ENCODE results near the gene RPL23. TPM values are rescaled to one million over a fixed set of nuclear protein-coding genes. Genes with fewer than 3 reads are reported as not detected.

The RPL23 gene
- total RNA-seq, 4 donors from 2014 or later, result 1,475 to 2,290 (median 1,639) TPM

DNA sequence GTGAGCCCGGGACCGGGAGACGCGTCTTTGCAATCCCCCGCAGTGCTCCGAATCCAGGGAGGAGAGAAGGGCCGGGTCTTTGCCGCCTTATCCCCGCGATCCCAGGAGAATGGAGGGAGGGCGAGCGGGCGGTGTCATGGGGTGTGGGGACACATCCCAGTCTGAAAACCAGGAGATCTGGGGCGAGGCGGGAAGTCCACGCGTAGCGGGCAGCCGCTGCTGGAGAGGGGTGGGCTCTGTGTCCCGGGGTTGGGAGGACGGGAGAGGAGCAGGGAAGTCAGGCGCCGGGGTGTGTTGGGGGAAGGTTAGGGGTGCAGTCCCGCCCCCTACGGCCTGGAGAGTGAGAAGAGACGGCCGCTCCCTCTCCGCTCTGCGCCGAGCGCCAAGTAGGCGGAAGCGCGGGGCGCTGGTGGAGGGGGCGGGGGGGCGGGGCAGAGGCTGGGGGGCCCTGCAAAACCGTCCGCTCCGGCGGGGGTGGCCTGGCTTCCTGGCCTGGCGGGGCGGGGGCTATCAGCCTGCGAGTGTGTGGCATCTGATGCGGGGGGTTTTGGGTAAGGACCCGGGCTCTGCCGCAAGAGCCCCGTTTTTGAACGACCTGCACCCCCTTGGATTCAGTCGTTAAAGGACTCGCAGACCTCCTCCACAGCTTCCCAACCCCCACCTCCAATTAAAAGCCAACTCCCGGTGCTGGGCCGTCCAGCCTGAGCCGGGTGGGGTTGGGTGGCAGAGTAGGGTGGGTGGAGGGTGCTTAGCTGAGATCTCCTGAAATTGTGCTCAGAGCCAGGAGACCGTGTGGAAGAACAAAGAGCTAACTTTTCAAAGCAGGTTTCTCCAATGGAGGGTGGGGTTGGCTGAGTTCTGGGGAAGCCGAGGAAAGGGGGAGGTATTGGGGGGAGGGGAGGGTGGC, 17.0 kb upstream of the RPL23 start:
- intact Hi-C loops (cut with DNase I; ENCODE audit: low total_unique reads), result no loop called here
- DNase-seq (ENCODE audit: low spot score in 2 of 2), result peak; percentile 77 to 95
- TF ChIP-seq POLR2A (IDR thresholded peaks at IDR 0.05), result no peak
- TF ChIP-seq CTCF (IDR thresholded peaks at IDR 0.05), result no peak
- H3K4me3 ChIP-seq (ENCODE audit: low read depth, poor library complexity, severe bottlenecking), result peak overlapping the region; percentile 99
- 0 to 1% methylated on average over 26 to 44 of the region's 56 CpGs for WGBS, 2 donors

DNA sequence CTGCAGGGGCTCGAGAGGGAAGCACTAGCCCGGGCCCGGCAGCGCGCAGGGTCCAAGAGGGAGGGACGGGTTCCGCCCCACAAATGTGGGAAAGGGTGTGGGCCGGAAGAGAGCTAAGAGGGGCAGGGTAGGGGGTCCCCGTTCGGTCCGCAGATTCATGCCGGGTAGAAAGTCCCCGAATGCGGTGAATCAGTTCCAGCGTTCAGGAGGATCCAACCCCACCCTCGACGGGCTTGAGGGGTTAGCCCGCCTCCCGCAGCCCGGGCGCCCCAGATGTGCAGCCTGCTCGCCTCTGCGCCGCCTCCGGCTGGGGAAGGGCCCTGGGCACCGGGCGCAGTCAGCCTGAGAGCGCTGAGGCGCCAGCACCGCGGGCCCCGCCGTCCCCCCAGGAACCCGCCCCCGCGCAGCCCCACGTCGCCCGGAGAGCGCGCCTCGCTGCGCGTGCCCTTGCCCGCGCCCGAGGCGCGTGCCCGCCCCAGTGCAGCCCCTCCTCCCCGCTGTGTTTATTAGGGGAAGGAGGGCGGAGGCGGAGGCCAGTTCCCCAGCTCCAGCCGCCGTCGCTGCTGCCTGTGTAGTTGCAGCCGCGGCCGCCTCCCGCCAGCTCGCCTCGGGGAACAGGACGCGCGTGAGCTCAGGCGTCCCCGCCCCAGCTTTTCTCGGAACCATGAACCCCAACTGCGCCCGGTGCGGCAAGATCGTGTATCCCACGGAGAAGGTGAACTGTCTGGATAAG, 16.2 kb upstream of the RPL23 start, which contains the start of gene LASP1:
Gene LASP1, plus strand, starts transcription at position 533 of the 733 bp plus-strand sequence. Its CDS starts 132 bp downstream, at position 665.
- TF ChIP-seq CTCF (IDR thresholded peaks at IDR 0.05), result no peak
- TF ChIP-seq POLR2A (IDR thresholded peaks at IDR 0.05), result peak in 1 of 2 donors; percentile 92
- intact Hi-C loops (cut with DNase I; ENCODE audit: low total_unique reads), result no loop called here
- DNase-seq (ENCODE audit: low spot score in 2 of 2), result peak; percentile 82 to 97
- WGBS, 2 donors, result 0% methylated on average over 38 to 51 of the region's 73 CpGs
- peak within 1 kb of the TSS; percentile 99 for H3K4me3 ChIP-seq (ENCODE audit: low read depth, poor library complexity, severe bottlenecking)

- H3K4me3 ChIP-seq (ENCODE audit: low read depth, poor library complexity, severe bottlenecking), result peak overlapping the region; percentile 99
- WGBS, 2 donors, result 1 to 2% methylated on average over 26 of the region's 26 CpGs
- intact Hi-C loops (cut with DNase I; ENCODE audit: low total_unique reads), result no loop called here
- TF ChIP-seq CTCF (IDR thresholded peaks at IDR 0.05) (no peak), POLR2A (IDR thresholded peaks at IDR 0.05) (no peak)
- peak; percentile 92 to 99 for DNase-seq (ENCODE audit: low spot score in 2 of 2)
These were observed 15.4 kb upstream of the RPL23 start for GRCh38 chr17:38868817-38869525.

GRCh38 chr17:38867968-38868816, 14.7 kb upstream of the RPL23 start:
- H3K4me3 ChIP-seq (ENCODE audit: low read depth, poor library complexity, severe bottlenecking), result no peak overlapping the region
- WGBS, 2 donors, result 22 to 24% methylated on average over 25 of the region's 25 CpGs
- peak in 1 of 2 donors; percentile 94 for DNase-seq (ENCODE audit: low spot score in 2 of 2)
- TF ChIP-seq POLR2A (IDR thresholded peaks at IDR 0.05) (no peak), CTCF (IDR thresholded peaks at IDR 0.05) (no peak)
- intact Hi-C loops (cut with DNase I; ENCODE audit: low total_unique reads), result no loop called here
